GM23338 (cell line): ENCODE measurements around the gene IL1F10. TPM values are rescaled to one million over a fixed set of nuclear protein-coding genes. Genes with fewer than 3 reads are reported as not detected.

ENCODE experiments used
- ATAC-seq: fragments of 200-7000 bp; cut with Tn5 transposase; 3 replicates; pipeline ENCODE4 v1.9.1; 2020
- DNase-seq: peaks from one replicate; pipeline ENCODE4 v3.0.0-alpha.2; 2015; ENCODE audit warnings: low spot score
- H2AFZ ChIP-seq: fragments of 200-600 bp; sonication (generic); 2 replicates; pipeline ENCODE4 v1.8.0; 2016; ENCODE audit warnings: antibody characterized with exemption, mild to moderate bottlenecking, moderate library complexity
- H3F3A ChIP-seq: fragments of 200-600 bp; sonication (generic); replicated peaks from 2 replicates; pipeline ENCODE4 v1.8.0; 2017; ENCODE audit warnings: antibody characterized with exemption, mixed run types, low read depth
- H3K27ac ChIP-seq: fragments of 200-600 bp; sonication (generic); 2 replicates; pipeline ENCODE4 v1.6.1; 2016; ENCODE audit warnings: low read depth
- H3K27me3 ChIP-seq: fragments of 200-600 bp; sonication (generic); 2 replicates; pipeline ENCODE4 v1.8.0; 2016; ENCODE audit warnings: mild to moderate bottlenecking, mixed run types, moderate library complexity; ENCODE audit not compliant: insufficient read depth
- H3K36me3 ChIP-seq: fragments of 200-600 bp; sonication (generic); 2 replicates; pipeline ENCODE4 v1.8.0; 2016; ENCODE audit warnings: mild to moderate bottlenecking; ENCODE audit not compliant: insufficient read depth
- H3K4me1 ChIP-seq: fragments of 200-600 bp; sonication (generic); 2 replicates; pipeline ENCODE4 v1.8.0; 2016; ENCODE audit warnings: mild to moderate bottlenecking, moderate library complexity; ENCODE audit not compliant: insufficient read depth
- H3K4me2 ChIP-seq: fragments of 200-600 bp; sonication (generic); 2 replicates; pipeline ENCODE4 v1.7.1; 2017; ENCODE audit warnings: mixed run types
- H3K4me3 ChIP-seq: fragments of 200-600 bp; sonication (generic); 2 replicates; pipeline ENCODE4 v1.6.1; 2016; ENCODE audit warnings: mixed run types
- H3K79me2 ChIP-seq: fragments of 200-600 bp; sonication (generic); replicated peaks from 2 replicates; pipeline ENCODE4 v1.8.0; 2017; ENCODE audit warnings: mild to moderate bottlenecking; ENCODE audit not compliant: insufficient read depth
- H3K9me2 ChIP-seq: fragments of 200-600 bp; sonication (generic); 2 replicates; pipeline ENCODE4 v1.8.0; 2017; ENCODE audit not compliant: insufficient read depth
- H4K20me1 ChIP-seq: fragments of 200-600 bp; sonication (generic); replicated peaks from 2 replicates; pipeline ENCODE4 v1.8.0; 2017; ENCODE audit warnings: mild to moderate bottlenecking; ENCODE audit not compliant: insufficient read depth
- H3K27ac Mint-ChIP-seq: 2 replicates; pipeline ENCODE4 v1.8.0; 2020; ENCODE audit warnings: inconsistent platforms, mild to moderate bottlenecking, moderate library complexity, mixed read lengths
- H3K27me3 Mint-ChIP-seq: 3 replicates; pipeline ENCODE4 v1.8.0; 2022; ENCODE audit warnings: low read depth, mild to moderate bottlenecking, moderate library complexity, mixed read lengths, inconsistent platforms; ENCODE audit not compliant: insufficient read depth, poor library complexity
- H3K36me3 Mint-ChIP-seq: 3 replicates; pipeline ENCODE4 v1.8.0; 2021; ENCODE audit warnings: low read depth, mild to moderate bottlenecking, inconsistent platforms, moderate library complexity, mixed read lengths
- H3K4me1 Mint-ChIP-seq: 3 replicates; pipeline ENCODE4 v1.8.0; 2020; ENCODE audit warnings: mild to moderate bottlenecking, inconsistent platforms, mixed read lengths
- H3K4me3 Mint-ChIP-seq: 3 replicates; pipeline ENCODE4 v1.8.0; 2021; ENCODE audit warnings: moderate library complexity, mild to moderate bottlenecking, inconsistent platforms, mixed read lengths
- H3K9me3 Mint-ChIP-seq: 3 replicates; pipeline ENCODE4 v1.8.0; 2020; ENCODE audit warnings: moderate library complexity, mild to moderate bottlenecking, inconsistent platforms, mixed read lengths
- EZH2 ChIP-seq: fragments of 200-600 bp; sonication (generic); IDR thresholded peaks from one replicate; pipeline ENCODE4 v1.8.0; 2017; ENCODE audit warnings: antibody characterized with exemption, mild to moderate bottlenecking, low read depth; ENCODE audit not compliant: unreplicated experiment
- NANOG ChIP-seq: IDR thresholded peaks from 2 replicates; pipeline ENCODE4 v1.6.1; 2016; ENCODE audit warnings: antibody characterized with exemption, borderline replicate concordance
- POLR2AphosphoS5 ChIP-seq: IDR thresholded peaks from 2 replicates; pipeline ENCODE4 v1.6.1; 2016; ENCODE audit warnings: antibody characterized with exemption, low read depth
- ZNF331 ChIP-seq: fragments of 250-450 bp; sonication (Bioruptor Pico); IDR thresholded peaks from 2 replicates; pipeline ENCODE4 v1.5.0; 2020; ENCODE audit warnings: low read depth, mild to moderate bottlenecking, moderate library complexity
- polyA plus RNA-seq: library from polyadenylated mRNA; unstranded; fragments of >200 nt; fragmentation: Nextera tagmentation; extraction: Ambion mirVana; gene quantifications from 2 replicates; pipeline ENCODE4 v1.2.1, GENCODE V29; 2016
- total RNA-seq: library from RNA; depleted of rRNA; stranded (reverse); fragments of >200 nt; shearing (Covaris generic); gene quantifications from 2 replicates; pipeline ENCODE4 v1.2.3, GENCODE V29; 2014
- TF ChIP-seq, protein P1 (sequence below): fragments of 250-450 bp; sonication (Bioruptor Pico); IDR thresholded peaks from 2 replicates; pipeline ENCODE4 v1.5.0; 2020; ENCODE audit warnings: mild to moderate bottlenecking, moderate library complexity
- TF ChIP-seq, protein P2 (sequence below), 2 experiments: fragments of 200-600 bp in 1 of 2; sonication (generic) in 1 of 2; conservative IDR thresholded peaks; 2 replicates each; pipeline versions ENCODE4 v1.5.1 to v1.6.1; 2016 to 2017; ENCODE audit warnings: antibody characterized with exemption in 2 of 2, low read depth in 2 of 2, mild to moderate bottlenecking in 2 of 2, moderate library complexity in 1 of 2

Gene IL1F10
- total and polyA plus RNA-seq, 2 experiments from 2014 or later: not detected

DNA sequence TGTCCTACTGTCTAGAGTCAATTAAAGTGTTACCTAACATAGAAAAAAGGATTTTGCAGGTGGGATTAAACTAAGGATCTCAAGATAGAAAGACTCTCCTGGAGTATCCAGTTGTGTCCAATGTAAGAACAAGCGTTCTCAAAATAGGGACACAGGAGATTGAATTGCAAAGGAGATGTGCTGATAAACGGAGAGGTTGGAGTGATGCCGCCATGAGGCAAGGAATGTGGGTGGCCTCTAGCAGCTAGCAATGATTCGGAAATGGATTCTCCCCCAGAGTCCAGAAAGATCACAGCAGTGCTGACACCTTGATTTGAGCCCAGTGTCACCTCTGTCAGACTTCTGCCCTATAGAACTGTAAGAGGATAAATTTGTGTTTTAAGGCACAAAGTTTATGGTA is 35.5 kb downstream of the IL1F10 start:
- Mint-ChIP-seq H3K36me3 (no peaks in the 10 kb centered on the region), H3K27ac (no peak overlapping the region), H3K4me3 (no peak overlapping the region), H3K4me1 (peaks cover under 1% of the 10 kb centered on the region; the same call in 1 of the 3 replicates), H3K9me3 (peaks cover 7% of the 10 kb centered on the region), H3K27me3 (no peaks in the 10 kb centered on the region)
- H3K27me3 ChIP-seq: no peaks in the 10 kb centered on the region
- no peaks in the 10 kb centered on the region for H3K79me2 ChIP-seq
- no peak overlapping the region for H3K4me3 ChIP-seq
- H4K20me1 ChIP-seq: no peaks in the 10 kb centered on the region
- H3K4me2 ChIP-seq: no peak overlapping the region
- no peaks in the 10 kb centered on the region for H3K4me1 ChIP-seq
- H3K36me3 ChIP-seq: no peaks in the 10 kb centered on the region
- DNase-seq (no peak), ATAC-seq (no peak)
- 0 out of 2 replicates have a peak, but pooled peaks cover 2% of the 10 kb centered on the region for H3K9me2 ChIP-seq
- H3F3A ChIP-seq: no peaks in the 10 kb centered on the region
- H2AFZ ChIP-seq: no peak overlapping the region
- no peak for TF ChIP-seq NANOG
- TF ChIP-seq, protein P1, sequence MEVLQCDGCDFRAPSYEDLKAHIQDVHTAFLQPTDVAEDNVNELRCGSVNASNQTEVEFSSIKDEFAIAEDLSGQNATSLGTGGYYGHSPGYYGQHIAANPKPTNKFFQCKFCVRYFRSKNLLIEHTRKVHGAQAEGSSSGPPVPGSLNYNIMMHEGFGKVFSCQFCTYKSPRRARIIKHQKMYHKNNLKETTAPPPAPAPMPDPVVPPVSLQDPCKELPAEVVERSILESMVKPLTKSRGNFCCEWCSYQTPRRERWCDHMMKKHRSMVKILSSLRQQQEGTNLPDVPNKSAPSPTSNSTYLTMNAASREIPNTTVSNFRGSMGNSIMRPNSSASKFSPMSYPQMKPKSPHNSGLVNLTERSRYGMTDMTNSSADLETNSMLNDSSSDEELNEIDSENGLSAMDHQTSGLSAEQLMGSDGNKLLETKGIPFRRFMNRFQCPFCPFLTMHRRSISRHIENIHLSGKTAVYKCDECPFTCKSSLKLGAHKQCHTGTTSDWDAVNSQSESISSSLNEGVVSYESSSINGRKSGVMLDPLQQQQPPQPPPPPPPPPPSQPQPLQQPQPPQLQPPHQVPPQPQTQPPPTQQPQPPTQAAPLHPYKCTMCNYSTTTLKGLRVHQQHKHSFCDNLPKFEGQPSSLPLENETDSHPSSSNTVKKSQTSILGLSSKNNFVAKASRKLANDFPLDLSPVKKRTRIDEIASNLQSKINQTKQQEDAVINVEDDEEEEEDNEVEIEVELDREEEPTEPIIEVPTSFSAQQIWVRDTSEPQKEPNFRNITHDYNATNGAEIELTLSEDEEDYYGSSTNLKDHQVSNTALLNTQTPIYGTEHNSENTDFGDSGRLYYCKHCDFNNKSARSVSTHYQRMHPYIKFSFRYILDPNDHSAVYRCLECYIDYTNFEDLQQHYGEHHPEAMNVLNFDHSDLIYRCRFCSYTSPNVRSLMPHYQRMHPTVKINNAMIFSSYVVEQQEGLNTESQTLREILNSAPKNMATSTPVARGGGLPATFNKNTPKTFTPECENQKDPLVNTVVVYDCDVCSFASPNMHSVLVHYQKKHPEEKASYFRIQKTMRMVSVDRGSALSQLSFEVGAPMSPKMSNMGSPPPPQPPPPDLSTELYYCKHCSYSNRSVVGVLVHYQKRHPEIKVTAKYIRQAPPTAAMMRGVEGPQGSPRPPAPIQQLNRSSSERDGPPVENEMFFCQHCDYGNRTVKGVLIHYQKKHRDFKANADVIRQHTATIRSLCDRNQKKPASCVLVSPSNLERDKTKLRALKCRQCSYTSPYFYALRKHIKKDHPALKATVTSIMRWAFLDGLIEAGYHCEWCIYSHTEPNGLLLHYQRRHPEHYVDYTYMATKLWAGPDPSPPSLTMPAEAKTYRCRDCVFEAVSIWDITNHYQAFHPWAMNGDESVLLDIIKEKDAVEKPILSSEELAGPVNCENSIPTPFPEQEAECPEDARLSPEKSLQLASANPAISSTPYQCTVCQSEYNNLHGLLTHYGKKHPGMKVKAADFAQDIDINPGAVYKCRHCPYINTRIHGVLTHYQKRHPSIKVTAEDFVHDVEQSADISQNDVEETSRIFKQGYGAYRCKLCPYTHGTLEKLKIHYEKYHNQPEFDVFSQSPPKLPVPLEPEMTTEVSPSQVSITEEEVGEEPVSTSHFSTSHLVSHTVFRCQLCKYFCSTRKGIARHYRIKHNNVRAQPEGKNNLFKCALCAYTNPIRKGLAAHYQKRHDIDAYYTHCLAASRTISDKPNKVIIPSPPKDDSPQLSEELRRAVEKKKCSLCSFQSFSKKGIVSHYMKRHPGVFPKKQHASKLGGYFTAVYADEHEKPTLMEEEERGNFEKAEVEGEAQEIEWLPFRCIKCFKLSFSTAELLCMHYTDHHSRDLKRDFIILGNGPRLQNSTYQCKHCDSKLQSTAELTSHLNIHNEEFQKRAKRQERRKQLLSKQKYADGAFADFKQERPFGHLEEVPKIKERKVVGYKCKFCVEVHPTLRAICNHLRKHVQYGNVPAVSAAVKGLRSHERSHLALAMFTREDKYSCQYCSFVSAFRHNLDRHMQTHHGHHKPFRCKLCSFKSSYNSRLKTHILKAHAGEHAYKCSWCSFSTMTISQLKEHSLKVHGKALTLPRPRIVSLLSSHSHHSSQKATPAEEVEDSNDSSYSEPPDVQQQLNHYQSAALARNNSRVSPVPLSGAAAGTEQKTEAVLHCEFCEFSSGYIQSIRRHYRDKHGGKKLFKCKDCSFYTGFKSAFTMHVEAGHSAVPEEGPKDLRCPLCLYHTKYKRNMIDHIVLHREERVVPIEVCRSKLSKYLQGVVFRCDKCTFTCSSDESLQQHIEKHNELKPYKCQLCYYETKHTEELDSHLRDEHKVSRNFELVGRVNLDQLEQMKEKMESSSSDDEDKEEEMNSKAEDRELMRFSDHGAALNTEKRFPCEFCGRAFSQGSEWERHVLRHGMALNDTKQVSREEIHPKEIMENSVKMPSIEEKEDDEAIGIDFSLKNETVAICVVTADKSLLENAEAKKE (CRISPR knock-in tag): no peak
- no peak overlapping the region for H3K27ac ChIP-seq

DNA sequence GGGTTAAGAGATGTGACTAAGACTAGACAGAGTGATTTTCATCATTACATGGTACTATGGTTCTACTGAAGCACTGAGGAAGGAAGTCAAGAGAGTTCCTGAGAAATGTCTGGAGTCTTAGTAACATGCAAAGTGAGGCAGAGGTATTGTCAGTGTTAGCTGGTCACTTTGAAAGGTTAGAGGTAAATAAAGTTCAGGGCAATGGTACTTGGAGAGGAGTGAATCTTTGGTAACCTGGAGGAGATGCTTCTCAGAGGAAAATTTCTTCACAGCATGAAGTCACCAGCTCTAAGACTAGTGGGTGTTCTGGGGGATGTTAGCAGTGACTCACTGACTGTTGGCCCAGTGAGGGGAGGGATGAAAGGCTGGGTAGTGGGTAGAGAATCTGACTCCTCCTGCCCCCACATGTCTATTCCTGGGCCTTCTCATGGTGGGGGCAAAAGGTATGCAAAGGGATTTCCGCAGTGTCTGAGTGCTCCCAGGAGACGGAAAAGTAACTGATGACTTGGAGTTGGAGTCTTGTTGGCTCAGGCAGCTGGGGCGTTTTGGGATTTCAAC is 36.4 kb downstream of the IL1F10 start:
- Mint-ChIP-seq H3K27me3 (no peaks in the 10 kb centered on the region), H3K36me3 (no peaks in the 10 kb centered on the region), H3K4me3 (no peak overlapping the region), H3K4me1 (peaks cover 2% of the 10 kb centered on the region; the same call in 1 of the 3 replicates), H3K9me3 (peaks cover 4% of the 10 kb centered on the region; the same call in 2 of the 3 replicates), H3K27ac (no peak overlapping the region)
- no peak overlapping the region for H3K27ac ChIP-seq
- H3K36me3 ChIP-seq: no peaks in the 10 kb centered on the region
- no peak overlapping the region for H2AFZ ChIP-seq
- H3F3A ChIP-seq: no peaks in the 10 kb centered on the region
- no peak for DNase-seq
- no peak overlapping the region for H3K4me2 ChIP-seq
- 0 out of 2 replicates have a peak, but pooled peaks cover 2% of the 10 kb centered on the region for H3K9me2 ChIP-seq
- ATAC-seq: no peak
- no peaks in the 10 kb centered on the region for H3K79me2 ChIP-seq
- H3K4me1 ChIP-seq: no peaks in the 10 kb centered on the region
- H4K20me1 ChIP-seq: no peaks in the 10 kb centered on the region
- no peaks in the 10 kb centered on the region for H3K27me3 ChIP-seq
- no peak overlapping the region for H3K4me3 ChIP-seq
- TF ChIP-seq ZNF331 (CRISPR knock-in tag) (no peak), POLR2AphosphoS5 (no peak), EZH2 (no peak)
- TF ChIP-seq, protein P2, sequence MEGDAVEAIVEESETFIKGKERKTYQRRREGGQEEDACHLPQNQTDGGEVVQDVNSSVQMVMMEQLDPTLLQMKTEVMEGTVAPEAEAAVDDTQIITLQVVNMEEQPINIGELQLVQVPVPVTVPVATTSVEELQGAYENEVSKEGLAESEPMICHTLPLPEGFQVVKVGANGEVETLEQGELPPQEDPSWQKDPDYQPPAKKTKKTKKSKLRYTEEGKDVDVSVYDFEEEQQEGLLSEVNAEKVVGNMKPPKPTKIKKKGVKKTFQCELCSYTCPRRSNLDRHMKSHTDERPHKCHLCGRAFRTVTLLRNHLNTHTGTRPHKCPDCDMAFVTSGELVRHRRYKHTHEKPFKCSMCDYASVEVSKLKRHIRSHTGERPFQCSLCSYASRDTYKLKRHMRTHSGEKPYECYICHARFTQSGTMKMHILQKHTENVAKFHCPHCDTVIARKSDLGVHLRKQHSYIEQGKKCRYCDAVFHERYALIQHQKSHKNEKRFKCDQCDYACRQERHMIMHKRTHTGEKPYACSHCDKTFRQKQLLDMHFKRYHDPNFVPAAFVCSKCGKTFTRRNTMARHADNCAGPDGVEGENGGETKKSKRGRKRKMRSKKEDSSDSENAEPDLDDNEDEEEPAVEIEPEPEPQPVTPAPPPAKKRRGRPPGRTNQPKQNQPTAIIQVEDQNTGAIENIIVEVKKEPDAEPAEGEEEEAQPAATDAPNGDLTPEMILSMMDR (conservative IDR thresholded peaks at IDR 0.05; ENCODE audit: low read depth in 2 of 2): no peak
